ENCODE results near the gene CDC16.

Gene CDC16, protein sequence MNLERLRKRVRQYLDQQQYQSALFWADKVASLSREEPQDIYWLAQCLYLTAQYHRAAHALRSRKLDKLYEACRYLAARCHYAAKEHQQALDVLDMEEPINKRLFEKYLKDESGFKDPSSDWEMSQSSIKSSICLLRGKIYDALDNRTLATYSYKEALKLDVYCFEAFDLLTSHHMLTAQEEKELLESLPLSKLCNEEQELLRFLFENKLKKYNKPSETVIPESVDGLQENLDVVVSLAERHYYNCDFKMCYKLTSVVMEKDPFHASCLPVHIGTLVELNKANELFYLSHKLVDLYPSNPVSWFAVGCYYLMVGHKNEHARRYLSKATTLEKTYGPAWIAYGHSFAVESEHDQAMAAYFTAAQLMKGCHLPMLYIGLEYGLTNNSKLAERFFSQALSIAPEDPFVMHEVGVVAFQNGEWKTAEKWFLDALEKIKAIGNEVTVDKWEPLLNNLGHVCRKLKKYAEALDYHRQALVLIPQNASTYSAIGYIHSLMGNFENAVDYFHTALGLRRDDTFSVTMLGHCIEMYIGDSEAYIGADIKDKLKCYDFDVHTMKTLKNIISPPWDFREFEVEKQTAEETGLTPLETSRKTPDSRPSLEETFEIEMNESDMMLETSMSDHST

DNA sequence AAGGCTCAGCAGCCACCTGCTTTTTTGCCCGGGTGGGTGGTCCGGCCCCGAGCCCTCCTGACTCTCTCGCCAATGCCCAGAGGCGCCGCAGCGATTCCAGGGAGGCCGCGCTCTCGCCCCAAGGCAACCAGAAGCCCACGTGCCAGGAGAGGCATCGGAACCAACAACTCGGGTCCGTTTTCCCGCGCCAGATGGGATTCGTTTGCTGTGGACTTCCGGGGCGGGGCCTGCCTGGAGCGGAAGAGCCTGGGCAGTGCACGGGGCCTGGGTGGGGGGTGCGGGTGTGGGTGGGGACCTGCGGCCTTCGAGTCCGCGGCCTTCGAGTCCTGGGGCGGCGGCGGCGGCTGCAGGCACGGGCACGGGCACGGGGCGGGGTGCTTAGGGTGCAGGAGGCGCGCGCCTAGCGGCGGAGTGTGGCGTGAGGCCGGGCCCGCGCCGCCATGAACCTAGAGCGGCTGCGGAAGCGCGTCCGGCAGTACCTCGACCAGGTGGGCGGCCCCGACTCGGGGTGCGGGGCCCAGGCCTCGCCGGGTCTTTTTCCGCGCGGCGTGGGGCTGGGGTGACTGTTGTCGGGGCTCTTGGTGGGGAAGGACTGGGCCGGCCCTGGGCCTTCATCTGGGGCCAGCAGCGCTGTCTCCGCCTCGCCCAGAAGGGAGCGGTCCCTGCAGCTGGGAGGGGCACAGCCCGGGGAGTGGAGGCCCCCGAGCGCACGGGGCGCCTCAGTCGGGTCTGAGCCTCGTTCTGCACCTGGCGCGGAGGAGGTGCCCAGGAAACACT is at the start of gene CDC16:
Gene CDC16, plus strand, starts transcription at position 253 of the 777 bp plus-strand sequence. Its CDS starts 188 bp downstream, at position 441.
- no peaks in the 10 kb centered on the region for H3K9me3 ChIP-seq (ENCODE audit: control insufficient read depth, low read length)
- peak within 1 kb of the TSS; percentile 47 for H3K27ac ChIP-seq

DNA sequence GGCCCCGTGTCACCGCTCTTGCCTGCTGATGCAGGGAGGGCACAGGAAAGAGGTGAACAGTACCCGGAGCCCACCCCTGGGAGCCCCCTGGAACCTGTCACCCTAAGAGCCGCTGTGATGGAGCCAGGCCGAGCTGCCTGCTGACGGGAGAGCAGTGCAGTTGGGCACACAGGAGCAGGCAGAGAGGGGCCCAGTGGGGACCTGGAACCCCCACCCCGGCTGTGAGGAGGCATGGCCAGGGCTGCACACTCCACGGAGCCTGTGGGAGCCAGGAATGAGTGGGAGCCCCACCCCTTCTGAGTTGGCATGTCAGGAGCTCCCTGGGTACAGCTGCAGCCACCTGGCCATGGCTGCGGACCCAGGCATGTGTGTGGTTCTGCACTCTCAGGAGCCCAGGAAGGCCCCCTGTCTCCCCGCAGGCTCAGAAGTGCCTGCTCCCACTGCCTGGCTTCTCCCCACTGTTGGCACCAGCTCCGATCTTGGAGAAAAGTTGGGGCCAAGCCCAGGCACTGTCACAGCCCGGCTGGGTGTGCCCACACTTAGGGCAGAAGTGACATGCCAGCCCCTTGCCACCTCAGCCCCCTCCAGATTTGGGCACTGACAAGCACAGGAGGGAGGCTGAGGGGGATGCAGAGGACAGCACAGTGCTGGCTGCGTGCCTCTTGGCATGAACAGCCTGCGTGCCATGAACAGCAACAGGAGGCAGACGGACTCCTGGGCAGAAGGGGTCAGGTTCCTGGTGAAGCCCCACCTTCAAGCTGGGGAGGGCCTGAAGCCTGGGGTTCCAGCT is 49.3 kb upstream of the CDC16 start:
- H3K4me3 ChIP-seq (ENCODE audit: low read depth, low read length) = no peak overlapping the region
- TF ChIP-seq, protein P1, sequence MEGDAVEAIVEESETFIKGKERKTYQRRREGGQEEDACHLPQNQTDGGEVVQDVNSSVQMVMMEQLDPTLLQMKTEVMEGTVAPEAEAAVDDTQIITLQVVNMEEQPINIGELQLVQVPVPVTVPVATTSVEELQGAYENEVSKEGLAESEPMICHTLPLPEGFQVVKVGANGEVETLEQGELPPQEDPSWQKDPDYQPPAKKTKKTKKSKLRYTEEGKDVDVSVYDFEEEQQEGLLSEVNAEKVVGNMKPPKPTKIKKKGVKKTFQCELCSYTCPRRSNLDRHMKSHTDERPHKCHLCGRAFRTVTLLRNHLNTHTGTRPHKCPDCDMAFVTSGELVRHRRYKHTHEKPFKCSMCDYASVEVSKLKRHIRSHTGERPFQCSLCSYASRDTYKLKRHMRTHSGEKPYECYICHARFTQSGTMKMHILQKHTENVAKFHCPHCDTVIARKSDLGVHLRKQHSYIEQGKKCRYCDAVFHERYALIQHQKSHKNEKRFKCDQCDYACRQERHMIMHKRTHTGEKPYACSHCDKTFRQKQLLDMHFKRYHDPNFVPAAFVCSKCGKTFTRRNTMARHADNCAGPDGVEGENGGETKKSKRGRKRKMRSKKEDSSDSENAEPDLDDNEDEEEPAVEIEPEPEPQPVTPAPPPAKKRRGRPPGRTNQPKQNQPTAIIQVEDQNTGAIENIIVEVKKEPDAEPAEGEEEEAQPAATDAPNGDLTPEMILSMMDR (IDR thresholded peaks at IDR 0.05) = no peak
- no peak overlapping the region for H2AFZ ChIP-seq
- no peaks in the 10 kb centered on the region for H3K4me1 ChIP-seq
- H3K27ac ChIP-seq = no peak overlapping the region
- no peaks in the 10 kb centered on the region for H3K79me2 ChIP-seq
- no peaks in the 10 kb centered on the region for H3K27me3 ChIP-seq (ENCODE audit: control insufficient read depth, insufficient read depth, low read length)
- H3K4me2 ChIP-seq (ENCODE audit: low read length) = no peak overlapping the region
- H3K36me3 ChIP-seq (ENCODE audit: control insufficient read depth, insufficient read depth, low read length) = no peaks in the 10 kb centered on the region
- H3K9ac ChIP-seq = no peak overlapping the region
- H3K9me3 ChIP-seq (ENCODE audit: control insufficient read depth, low read length) = no peaks in the 10 kb centered on the region

More for the DNA sequence above, at the start of gene CDC16:
- Histone ChIP-seq H3K79me2 (no peaks in the 10 kb centered on the region), H3K4me2 (ENCODE audit: low read length) (peak within 1 kb of the TSS; percentile 76), H3K4me1 (no peaks in the 10 kb centered on the region), H3K27me3 (ENCODE audit: control insufficient read depth, insufficient read depth, low read length) (no peaks in the 10 kb centered on the region), H2AFZ (peak within 1 kb of the TSS; percentile 81), H3K4me3 (ENCODE audit: low read depth, low read length) (peak within 1 kb of the TSS; percentile 78), H3K36me3 (ENCODE audit: control insufficient read depth, insufficient read depth, low read length) (no peaks in the 10 kb centered on the region), H3K9ac (peak within 1 kb of the TSS; percentile 80)
- TF ChIP-seq, protein P1 (IDR thresholded peaks at IDR 0.05) = no peak

DNA sequence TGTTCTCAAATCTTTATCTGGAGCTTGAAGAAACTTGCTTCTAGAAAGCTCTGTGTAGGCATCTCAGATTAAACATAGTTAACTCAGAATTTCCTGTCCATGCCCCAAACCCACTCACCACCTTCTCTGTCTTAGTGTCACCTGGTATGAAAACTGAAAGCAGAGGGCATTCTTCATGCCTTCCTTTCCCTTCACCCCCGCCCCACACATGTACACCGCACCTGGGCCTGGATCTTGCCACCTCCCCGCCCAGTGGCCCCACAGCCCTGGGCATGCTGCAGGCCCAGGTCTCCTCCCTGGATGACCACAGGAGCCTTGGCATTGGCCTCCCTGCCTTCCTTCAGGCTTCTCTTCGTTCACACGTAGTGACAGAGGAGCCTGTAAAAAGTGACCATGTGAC is 39.8 kb upstream of the CDC16 start:
- Histone ChIP-seq H3K27me3 (ENCODE audit: control insufficient read depth, insufficient read depth, low read length) (no peaks in the 10 kb centered on the region), H3K4me1 (no peaks in the 10 kb centered on the region), H3K79me2 (no peaks in the 10 kb centered on the region), H3K36me3 (ENCODE audit: control insufficient read depth, insufficient read depth, low read length) (no peaks in the 10 kb centered on the region), H3K9me3 (ENCODE audit: control insufficient read depth, low read length) (no peaks in the 10 kb centered on the region), H3K9ac (no peak overlapping the region), H2AFZ (no peak overlapping the region), H3K4me3 (ENCODE audit: low read depth, low read length) (no peak overlapping the region), H3K4me2 (ENCODE audit: low read length) (no peak overlapping the region), H3K27ac (no peak overlapping the region)
- TF ChIP-seq, protein P1 (IDR thresholded peaks at IDR 0.05) = no peak

DNA sequence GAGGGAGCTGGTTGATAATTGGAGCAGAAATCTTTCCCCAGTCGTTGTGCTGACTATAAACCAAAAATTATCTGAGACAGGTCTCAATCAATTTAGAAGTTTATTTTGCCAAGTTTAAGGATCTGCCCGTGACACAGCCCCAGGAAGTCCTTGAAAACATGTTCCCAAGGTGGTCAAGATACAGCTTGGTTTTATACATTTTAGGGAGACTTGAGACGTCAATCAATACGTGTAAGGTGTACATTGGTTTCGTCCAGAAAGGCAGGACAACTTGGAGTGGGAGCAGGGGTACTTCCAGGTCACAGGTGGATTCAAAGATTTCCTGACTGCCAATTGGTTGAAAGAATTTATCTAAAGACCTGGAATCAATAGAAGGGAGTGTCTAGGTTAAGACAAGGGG is 38.1 kb upstream of the CDC16 start:
- no peaks in the 10 kb centered on the region for H3K36me3 ChIP-seq (ENCODE audit: control insufficient read depth, insufficient read depth, low read length)
- no peak overlapping the region for H3K9ac ChIP-seq
- no peak overlapping the region for H3K4me2 ChIP-seq (ENCODE audit: low read length)
- no peaks in the 10 kb centered on the region for H3K4me1 ChIP-seq
- H2AFZ ChIP-seq = no peak overlapping the region
- no peak overlapping the region for H3K27ac ChIP-seq
- H3K79me2 ChIP-seq = no peaks in the 10 kb centered on the region
- TF ChIP-seq, protein P1 (IDR thresholded peaks at IDR 0.05) = no peak
- no peak overlapping the region for H3K4me3 ChIP-seq (ENCODE audit: low read depth, low read length)
- no peaks in the 10 kb centered on the region for H3K9me3 ChIP-seq (ENCODE audit: control insufficient read depth, low read length)
- H3K27me3 ChIP-seq (ENCODE audit: control insufficient read depth, insufficient read depth, low read length) = no peaks in the 10 kb centered on the region

All from parathyroid adenoma (tissue), 2 donors.